Measurements from ENCODE around the gene BRSK2.

BRSK2 gene

DNA sequence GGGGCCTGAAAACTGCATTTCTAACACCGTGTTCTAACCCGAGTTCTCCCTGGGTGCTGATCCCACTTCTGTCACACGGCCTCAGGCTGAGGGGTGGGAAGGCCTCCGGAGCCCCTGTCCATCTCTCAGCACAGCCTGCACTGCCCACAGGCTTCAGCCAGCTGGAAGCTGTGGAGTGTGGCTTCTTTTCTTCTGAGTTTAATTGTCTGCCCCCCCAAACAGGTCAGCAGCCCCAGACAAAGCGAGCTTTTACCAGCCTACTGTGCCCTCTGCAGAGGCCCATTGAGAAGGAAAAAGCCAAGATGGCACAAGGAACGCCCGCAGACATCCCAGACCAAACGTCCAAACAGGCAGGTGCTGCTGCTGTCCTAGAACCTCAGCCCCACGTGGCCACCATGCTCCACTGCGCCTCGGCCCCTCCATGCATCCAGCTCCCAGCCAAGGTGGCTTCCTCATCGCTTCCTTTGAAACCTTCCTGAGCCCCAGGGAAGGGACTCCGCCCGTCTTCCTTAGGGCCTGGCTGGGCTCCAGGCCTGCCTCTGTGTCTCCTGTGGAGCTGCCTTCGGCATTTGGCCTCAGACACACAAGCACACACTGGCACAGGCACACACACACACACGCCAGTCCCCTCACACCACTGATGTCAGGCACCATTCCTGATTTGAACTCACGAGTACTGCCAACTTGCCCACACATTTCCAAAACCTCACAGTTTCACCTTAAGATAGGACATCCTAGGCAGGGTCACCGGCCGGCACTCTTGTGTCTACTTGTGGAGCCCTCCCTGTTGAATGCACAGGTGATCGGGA lies 95.2 kb downstream of the BRSK2 start:
- no peak for DNase-seq

DNA sequence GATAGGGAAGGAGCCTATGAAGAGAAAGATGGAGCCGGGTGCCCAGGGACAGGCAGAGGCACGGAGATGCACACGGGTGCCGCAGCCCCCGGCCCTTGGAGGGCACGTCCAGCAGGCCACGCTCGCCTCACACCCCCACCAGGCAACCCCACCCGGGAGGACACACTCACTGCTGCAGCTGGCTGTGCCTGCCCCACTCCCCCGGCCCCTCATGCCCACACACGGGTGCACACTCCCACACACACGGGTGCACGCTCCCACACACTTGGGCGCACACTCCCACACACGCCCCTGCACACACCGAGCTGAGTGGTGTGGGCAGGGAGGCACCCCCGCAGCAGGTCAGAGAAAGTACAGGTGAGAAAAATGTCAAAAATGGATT lies 95.8 kb downstream of the BRSK2 start:
- no peak for DNase-seq

DNA sequence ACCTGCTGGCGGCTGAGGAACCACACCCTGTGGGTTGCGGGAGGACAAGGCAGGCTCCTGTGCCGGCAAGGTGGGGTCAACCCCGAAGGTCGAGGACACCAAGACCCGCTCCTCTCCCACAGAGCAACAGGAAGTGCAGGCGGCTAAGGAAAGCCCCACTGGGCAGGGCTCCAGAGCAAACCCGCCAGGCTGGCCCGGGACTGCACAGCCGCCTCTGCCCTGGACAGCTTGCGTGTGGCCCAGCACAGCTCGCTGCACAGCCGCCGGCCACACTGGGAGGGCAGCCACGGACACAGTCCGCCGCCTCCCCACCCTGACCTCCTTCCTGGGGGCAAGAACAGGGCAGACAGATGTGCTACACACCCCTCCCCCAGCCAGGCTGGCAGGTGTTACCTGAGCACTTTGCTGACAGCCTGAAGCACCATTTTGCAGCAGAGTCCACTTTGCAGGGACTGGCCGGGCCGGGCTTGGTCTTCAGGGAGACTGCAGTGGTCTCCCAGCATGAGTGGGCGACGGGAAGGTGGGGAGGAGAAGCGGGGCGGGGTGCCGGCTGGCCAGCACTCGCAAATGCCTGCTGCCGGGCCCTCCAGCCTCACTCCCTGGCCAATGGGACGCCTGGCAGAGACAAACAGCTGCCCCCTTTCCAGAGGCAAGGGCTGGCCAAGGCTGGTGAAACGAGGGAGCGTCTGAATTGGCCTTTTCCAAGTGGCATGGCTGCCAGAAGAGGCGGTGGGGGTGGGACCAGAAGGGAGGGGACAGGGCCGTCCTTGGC lies 96.5 kb downstream of the BRSK2 start, which contains the start of gene MOB2:
Gene MOB2, minus strand, starts transcription at position 726 of the 772 bp plus-strand sequence. Its CDS starts 223 bp downstream, at position 503.
- no peak for DNase-seq

DNA sequence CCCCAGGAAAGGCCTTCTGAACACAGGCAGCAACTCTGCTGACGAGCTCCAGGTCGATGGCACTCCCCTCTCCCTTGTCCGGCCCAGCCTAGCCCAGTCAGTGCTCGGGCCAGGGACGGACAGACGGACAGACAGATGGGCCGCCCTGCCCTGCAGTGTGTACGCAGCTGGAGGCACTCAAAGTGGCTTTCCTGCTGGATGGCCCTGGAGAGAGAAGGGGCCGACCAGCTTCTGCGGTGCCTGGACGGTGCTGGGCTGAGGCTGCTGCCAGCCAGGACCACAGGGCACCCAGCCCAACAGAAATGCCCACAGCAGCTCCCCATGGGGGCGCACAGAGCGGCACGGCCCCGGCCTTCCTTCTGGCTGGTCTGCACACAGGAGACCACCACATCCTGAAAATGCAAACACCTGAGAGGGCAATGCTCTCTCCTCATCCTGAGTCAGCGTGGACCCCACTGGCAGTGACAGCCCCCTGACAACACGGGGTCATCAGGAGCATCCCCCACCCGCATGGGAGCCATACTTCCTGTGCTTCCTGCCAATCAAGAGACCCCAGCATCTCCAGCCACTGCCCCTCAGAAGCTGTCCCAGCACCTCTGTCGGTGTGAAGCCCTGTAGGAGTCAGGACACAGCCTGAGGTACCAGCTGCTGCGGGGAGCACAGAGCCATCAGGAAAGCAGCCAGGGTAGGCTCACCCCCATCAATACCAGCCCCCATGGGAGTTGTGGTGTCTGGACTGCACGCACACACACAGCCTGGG lies 97.5 kb downstream of the BRSK2 start:
- DNase-seq: no peak

DNA sequence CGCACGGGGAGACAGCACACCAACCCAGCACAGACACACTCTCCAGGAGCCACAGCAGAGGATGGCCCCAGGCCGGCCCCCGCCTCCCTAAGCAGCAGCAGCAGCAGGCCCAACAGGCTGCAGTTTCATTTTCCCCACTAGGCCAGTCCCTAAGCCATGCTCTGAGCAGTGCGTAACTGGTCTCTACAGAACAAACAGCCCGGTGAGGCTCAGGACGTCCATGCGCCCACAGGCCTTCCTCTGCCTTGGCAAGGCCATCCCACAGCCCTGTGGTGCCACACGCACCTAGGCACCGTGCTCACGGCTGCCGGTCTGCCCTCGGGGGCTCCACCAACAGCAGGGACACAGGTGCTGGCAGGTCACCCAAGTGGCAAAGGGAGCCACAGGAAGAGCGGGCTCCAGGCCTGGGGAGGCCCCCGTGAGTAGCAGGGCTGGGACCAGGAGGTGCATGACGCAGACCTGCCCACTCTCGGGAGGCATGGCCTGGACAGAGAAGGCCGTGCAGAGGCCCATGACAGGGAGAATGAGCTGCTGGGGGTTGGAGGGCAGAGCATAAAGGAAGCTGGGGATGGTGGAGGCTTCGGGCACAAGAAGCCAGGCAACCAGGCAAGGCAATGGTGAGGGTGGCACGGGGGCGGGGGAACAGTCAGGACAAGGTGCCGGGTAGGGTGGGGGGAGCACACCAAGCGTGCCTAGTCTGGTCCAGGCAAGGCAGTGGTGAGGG lies 98.3 kb downstream of the BRSK2 start:
- DNase-seq: no peak

DNA sequence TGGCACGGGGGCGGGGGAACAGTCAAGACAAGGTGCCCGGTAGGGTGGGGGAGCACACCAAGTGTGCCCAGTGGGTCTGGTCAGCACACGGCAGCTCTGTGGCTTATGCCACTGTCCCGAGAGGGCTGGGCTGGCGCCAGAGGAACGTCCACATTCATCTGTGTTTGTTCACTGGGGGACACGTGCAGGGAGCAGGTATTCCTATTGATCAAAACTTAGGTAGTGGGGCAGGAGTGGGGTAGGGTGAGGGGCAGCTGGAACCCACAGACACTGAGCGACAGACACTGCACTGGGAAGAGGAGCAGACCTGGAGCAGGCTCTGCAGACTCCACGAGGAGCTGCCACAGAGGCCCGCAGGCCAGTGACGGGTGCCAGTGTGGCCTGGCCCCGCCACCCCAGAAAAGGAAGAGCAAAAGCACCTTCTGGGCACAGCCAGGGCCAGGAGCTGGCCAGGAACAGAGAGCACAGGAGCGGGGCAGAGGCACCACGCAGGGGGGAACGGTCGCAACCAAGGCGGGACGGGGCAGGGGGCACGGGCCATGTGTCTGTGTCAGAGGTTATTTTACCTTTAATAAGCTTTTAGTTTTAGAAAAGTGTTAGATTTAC lies 98.9 kb downstream of the BRSK2 start:
- no peak for DNase-seq

DNA sequence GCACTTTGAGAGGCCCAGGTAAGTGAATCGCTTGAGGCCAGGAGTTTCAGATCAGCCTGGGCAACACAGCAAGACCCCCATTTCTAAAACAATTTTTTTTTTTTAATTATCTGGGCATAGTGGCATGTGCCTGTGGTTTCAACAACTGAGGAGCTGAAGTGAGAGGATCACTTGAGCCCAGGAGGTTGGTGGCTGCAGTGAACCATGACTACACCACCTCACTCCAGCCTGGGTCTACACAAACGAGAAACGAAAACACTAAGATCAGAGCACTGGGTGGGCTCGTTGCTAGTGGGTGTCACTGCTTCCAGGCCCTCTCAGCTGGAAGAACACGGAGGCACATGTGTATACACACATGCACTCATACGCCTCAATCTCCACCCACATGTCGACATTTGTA lies 100.9 kb downstream of the BRSK2 start:
- DNase-seq: no peak

DNA sequence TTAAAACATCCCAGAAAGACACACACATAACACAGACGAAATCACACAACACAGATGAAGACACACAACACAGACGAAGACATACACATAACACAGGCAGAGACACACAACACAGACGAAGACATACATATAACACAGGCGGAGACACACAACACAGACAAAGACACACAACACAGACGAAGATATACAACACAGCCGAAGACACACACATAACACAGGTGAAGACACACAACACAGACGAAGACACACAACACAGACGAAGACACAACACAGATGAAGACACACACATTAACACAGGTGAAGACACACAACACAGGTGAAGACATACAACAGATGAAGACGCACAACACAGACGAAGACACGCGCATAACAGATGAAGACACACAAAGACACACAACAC lies 101.6 kb downstream of the BRSK2 start:
- no peak for DNase-seq

DNA sequence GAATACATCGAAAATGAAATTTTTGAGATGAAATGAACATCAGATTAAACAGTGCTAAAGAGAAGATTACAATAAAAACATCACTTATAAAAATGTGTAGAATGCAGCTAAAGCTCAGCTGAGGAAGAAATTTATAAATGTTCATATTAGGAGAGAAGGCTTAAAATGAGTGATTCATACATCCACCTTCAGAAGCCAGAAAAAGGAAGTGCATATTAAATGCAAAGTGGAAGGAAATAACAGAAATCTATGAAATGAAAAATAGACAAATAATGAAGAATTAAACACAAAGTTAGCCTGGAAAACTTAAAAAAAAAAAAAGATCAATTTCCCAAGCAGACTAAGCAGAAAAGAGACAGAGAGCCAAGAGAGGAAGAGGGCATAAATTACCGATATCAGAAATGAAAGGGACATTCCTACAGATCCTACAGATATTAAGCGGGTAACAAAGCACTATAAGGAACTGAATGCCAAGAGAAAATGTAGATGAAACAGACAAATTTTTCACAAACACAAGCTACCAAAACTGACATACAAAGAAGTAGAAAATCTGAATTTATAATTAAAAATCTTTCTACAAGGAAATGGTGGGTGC lies 104.0 kb downstream of the BRSK2 start:
- DNase-seq: no peak

DNA sequence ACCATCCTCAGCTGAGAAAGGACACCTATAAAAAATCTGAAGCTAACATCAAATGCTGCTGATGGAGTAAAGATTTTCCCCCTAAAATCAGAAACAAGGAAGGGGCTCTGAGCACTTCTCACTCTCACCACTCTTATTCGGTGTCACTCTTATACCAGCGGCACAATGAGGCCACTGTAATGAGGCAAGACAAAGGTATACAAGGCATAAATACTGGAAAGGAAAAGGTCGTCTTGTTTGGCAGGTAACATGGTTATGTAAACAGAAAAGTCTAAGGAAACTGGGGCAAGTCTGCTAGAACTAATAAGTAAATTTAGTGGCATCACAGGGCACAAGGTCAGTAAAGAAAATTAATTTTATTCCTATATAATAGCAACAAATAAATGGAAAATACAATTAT lies 104.9 kb downstream of the BRSK2 start:
- DNase-seq: no peak

DNA sequence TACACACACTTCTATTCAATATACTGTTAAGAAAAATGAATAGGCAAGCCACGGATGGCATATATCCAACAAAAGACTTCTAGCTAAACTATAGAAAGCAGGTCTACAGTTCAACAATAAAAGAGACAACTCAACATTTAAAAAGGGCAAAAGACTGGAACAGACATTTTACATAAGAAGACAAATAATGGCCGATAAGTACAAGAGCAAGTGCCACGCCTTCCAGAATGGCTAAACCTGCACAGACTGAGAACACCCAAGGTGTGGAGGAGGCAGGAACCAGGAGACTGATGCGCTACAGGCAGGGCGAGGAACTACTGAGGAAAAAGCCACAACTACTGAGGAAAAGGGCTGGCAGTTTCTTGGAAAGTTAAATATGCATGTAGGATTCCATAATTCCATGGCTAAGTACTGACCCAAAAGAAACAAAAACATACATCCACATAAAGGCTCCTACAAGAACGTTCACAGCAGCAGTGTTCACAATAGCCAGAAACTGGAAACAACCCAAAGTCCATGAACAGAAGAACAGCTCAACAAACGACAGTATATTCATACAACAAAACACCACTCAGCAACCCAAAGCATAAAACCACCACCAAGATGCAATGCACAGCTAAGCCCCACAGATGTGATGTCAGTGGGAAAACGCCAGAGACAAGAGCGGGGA lies 106.5 kb downstream of the BRSK2 start:
- no peak for DNase-seq

DNA sequence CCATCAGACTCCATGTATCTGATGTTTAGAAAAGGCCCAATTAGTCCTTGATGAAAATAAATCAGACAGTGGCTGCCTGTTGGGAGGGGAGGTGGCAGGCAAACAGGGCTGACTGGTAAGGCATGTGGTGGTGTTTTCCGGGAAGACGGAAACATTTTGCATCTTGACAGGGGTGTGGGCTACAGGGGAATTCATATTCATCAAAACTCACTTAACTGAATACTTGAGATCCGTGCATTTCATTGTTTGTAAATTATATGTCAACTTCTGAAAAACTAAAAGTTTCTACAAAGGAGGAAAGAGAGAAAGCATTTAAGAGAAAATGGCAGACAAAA lies 107.0 kb downstream of the BRSK2 start:
- DNase-seq: no peak

DNA sequence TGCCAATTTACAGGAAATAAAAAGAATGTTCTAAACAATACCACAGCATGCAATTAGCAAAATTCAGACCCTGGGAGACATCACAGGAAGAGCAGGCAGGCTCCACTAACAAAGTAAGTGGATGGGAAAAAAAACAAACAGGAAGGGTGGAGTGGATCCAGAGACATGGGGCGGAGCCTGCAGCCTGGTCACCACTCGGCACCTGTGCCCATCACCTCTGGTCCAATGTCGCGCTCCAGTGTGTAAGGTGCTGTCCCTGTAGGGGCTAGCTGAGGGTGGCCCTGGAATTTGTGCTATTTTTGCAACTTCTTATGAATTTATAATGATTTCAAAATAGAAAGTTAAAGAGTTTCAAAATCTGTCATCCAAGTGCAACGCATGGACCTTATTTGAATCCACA lies 107.9 kb downstream of the BRSK2 start:
- DNase-seq: no peak

DNA sequence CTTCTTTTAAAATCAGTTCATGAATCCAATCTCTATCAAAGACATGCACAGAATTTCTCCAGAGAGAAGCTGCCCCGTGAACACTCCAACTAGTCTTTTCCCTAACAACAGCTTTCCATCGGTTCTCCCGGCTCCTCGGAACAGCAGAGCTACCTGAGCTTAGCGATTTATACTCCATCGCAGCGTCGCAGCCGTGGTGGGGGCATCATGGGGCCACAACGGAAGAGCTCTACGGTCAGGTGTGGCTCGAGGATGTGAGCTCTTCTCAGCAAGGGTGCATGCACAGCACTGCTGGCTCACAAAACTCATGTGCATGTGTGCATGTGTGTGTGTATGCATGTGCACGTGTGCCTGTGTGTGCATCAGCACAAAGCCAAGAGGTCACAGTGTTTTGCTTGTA lies 108.5 kb downstream of the BRSK2 start:
- no peak for DNase-seq

DNA sequence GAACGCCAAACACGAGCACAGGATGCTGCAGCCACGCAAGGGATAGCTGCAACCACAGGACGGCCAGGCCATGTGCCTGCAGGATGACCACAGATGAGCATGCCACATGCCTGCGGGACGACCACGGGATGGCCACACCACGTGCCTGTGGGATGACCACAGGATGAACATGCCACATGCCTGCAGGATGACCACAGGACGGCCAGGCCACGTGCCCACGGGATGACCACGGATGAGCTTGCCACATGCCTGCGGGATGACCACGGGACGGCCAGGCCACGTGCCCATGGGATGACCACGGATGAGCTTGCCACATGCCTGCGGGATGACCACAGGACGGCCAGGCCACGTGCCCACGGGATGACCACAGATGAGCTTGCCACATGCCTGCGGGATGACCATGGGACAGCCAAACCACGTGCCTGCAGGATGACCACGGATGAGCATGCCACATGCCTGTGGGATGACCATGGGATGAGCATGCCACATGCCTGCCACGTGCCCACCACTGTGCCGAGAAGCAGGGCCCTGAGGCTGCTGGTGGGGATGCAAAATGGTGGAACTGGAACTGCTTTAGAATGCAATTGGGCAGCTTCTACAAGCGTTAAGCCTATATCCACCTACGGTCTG lies 109.6 kb downstream of the BRSK2 start:
- no peak for DNase-seq

DNA sequence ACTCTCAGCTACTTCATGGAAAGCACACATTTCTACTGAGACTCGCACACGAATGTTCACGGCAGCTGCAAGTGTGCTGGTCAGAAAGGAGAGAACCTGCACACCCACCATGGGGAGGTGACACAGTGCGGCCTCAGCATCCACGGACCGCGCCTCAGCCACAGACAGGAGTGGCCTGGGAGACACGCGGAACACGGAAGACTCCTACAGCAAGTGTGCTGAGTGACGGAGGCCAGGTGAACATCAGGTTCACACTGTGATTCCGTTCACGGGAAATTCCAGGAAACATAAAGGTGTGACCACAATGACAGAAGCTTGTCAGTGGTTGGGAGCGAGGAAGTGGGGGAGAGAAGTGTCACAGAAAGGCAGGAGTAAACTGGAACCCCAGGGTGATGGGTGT lies 110.2 kb downstream of the BRSK2 start:
- no peak for DNase-seq

DNA sequence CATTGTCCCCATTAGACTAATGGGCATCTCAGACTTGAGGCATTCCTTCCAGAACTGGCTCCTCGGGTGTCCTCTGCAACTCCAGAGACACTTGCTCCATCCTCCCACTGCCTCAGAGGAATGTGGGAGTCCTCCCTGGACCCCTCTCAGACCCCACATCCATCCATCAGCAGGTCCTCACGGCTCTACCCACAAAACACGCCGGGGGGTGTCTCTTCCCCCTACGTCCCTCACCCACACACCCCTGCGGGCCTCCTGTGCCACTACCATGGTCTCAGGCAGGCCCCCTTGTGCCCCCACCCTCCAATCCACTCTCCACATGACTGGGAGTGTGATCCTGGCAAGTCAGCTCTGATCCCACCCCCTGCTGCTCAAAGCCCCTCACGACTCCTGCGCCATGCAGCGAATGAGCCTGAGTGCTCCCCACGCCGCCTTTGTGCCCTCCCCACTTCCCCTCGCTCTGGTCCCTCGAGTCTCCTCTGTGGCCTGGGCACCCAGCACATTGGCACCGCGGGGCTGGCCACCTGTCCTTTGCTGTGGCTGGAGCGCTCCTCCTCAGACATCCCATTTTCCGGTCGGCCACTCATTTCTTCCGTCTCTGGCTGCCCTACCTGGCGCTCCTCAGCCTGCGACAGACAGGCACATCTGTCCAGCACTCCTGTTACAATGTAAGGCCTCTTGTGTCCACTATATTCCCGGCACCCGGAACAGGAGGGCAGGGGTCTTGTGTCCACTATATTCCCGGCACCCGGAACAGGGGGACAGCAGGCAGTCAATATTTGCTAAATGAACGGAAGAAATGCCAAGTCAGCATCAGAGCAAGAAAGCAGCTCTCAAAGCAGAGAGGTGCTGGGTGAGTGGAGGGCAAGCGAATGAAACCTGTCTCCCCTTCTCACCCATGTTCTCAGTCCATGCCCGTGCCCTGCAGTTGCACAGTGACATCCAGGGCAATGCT lies 111.0 kb downstream of the BRSK2 start:
- DNase-seq: no peak

DNA sequence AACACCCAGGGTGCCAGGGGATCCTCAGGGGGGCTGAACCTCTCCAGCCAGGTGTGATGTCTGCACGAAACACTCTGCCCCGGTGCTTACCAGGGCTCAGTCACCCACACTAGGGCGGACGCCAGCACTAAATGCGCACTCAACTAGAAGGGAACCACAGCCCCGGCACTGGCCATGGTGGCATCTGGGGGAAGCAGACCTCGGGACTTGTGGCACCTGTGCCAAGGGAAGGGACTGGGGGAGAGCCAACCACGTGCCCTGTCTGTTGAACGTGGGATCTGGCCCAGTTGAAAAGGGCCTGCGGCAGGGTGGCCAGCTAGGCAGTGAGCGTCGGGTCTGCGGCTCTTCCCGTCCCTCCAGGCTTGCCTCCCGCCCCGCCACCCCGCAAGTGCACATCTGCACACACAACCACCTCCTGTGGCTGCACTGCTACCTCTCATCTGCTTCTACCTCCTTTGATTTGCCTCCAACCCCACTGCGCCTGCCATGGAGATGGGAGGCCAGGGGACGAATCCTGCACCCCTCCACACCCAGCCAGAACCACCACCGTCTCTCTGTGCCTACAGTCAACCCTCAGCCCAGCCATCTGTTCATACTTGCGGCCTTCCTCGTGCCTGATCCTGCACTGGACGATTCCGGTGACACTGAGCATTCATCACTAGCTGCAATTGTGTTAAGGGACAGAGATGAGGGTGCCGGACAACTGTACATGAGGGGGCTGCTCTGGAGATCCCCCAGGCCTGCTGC lies 111.9 kb downstream of the BRSK2 start:
- no peak for DNase-seq

All from activated CD4-positive, alpha-beta T cell treated with anti-CD3 and anti-CD28 coated beads, Interleukin-10, Interleukin-2, amounts not matched to agents 100 ng/mL and 50 ng/mL, durations not matched to agents 16 hours and 8 hours (primary cell).